Mesodermal cell (in vitro differentiated cells): ENCODE results near the gene COA8.

Source experiments
- H3K27ac ChIP-seq: 2 replicates; pipeline ENCODE4 v1.7.0; 2013; ENCODE audit warnings: mild to moderate bottlenecking, low read depth, low read length, moderate library complexity; ENCODE audit not compliant: severe bottlenecking
- H3K36me3 ChIP-seq: 2 replicates; pipeline ENCODE4 v1.7.1; 2013; ENCODE audit warnings: mild to moderate bottlenecking, low read length, moderate library complexity; ENCODE audit not compliant: control insufficient read depth, insufficient read depth
- H3K4me1 ChIP-seq: one replicate; pipeline ENCODE4 v1.7.1; 2013; ENCODE audit warnings: mild to moderate bottlenecking, low read length; ENCODE audit not compliant: insufficient read depth, control insufficient read depth, poor library complexity, severe bottlenecking
- H3K4me3 ChIP-seq: 2 replicates; pipeline ENCODE4 v1.7.0; 2013; ENCODE audit warnings: low read length, control low read depth, mild to moderate bottlenecking; ENCODE audit not compliant: insufficient read depth, poor library complexity, severe bottlenecking; ENCODE audit errors: extremely low read depth
- H3K9me3 ChIP-seq: 2 replicates; pipeline ENCODE4 v1.7.1; 2013; ENCODE audit warnings: mild to moderate bottlenecking, low read length, moderate library complexity; ENCODE audit not compliant: control insufficient read depth
- WGBS, 2 experiments: methylation state at CpG; one replicate each; pipeline ENCODE4 v1.1.5; 2013; ENCODE audit warnings: missing lambda C conversion rate in 2 of 2; ENCODE audit not compliant: insufficient coverage in 2 of 2; 5-methylcytosine and 5-hydroxymethylcytosine counted together

COA8 gene

GRCh38 chr14:103555559-103556337 is 7.0 kb upstream of the COA8 start:
- Histone ChIP-seq H3K4me3 (no peak overlapping the region), H3K9me3 (no peaks in the 10 kb centered on the region), H3K36me3 (peaks cover 50% of the 10 kb centered on the region), H3K4me1 (peaks cover 21% of the 10 kb centered on the region), H3K27ac (no peak overlapping the region)
- WGBS, 2 experiments, result 91 to 96% methylated on average over 9 to 13 of the region's 15 CpGs

DNA sequence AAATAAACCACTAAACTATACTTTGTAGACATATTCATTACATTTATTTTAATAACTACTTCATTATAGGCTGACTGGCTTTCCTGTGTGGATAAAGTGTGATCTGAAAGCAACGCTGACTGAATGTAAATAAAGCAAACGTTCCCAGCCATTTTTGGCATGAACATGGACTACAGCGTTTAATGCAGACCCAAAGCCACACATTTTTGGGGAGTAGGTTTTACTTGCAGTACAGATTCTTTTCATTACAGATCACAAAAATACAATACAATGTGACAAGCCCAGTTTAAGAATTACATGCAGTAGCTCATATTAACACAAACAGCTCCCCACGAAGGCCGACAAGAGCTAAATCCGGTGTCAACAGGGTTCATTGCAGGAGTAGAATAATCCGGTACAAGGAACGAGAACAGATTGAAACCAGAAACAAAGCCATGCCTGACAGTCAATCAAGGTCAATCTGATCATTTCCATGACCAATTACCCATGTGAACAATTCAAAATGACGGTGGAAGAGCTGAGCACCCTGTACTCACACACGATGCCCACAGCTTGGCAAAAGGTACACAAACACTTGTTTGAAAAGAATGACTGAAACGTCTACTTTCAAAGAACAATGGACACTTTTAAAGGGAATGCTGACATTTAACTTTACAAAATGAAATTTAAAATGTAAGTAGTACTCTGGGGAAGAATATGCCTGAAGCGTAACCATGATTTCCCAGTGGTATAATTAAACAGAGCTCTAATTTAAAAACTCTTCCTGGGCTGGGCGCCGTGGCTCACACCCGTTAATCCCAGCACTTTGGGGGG is 5.6 kb upstream of the COA8 start:
- WGBS, 2 experiments, result 90 to 96% methylated on average over 11 to 14 of the region's 15 CpGs
- H3K4me3 ChIP-seq, result no peak overlapping the region
- no peak overlapping the region for H3K27ac ChIP-seq
- peaks cover 50% of the 10 kb centered on the region for H3K36me3 ChIP-seq
- H3K9me3 ChIP-seq, result no peaks in the 10 kb centered on the region
- peaks cover 17% of the 10 kb centered on the region for H3K4me1 ChIP-seq

- Histone ChIP-seq H3K27ac (no peak overlapping the region), H3K4me1 (peaks cover 11% of the 10 kb centered on the region), H3K36me3 (peaks cover 48% of the 10 kb centered on the region), H3K4me3 (no peak overlapping the region), H3K9me3 (no peaks in the 10 kb centered on the region)
- WGBS, 2 experiments, result 92 to 96% methylated on average over 13 to 15 of the region's 16 CpGs
These were observed 4.5 kb upstream of the COA8 start for GRCh38 chr14:103558071-103558882.

GRCh38 chr14:103559766-103560165 is 3.0 kb upstream of the COA8 start:
- WGBS, 2 experiments, result 93 to 99% methylated on average over 9 of the region's 9 CpGs
- no peaks in the 10 kb centered on the region for H3K9me3 ChIP-seq
- no peak overlapping the region for H3K27ac ChIP-seq
- H3K4me1 ChIP-seq, result peaks cover 15% of the 10 kb centered on the region
- H3K36me3 ChIP-seq, result peaks cover 45% of the 10 kb centered on the region
- H3K4me3 ChIP-seq, result no peak overlapping the region

DNA sequence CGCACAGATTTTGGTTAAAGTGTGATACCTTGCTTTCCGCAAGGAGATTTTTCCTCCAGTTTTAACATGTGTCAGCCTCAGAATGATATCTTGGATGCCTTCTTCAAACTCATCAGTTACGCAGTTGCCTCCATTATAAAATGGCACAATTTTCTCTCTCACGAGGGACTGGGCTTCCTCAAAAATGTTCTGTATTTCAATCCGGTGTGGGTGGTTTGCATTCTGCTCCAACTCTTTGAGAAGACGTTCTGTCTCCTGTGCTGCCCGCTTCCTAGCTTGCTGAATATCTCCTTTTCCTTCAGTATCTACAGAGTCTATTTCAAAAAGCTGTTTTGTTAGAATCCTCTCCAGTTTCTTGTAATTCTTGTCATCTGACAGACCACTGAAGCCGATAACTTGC is 2.1 kb upstream of the COA8 start:
- Histone ChIP-seq H3K36me3 (peaks cover 38% of the 10 kb centered on the region), H3K4me1 (peaks cover 15% of the 10 kb centered on the region), H3K9me3 (no peaks in the 10 kb centered on the region), H3K4me3 (peak overlapping the region; percentile 99), H3K27ac (no peak overlapping the region)
- 95 to 98% methylated on average over 7 to 8 of the region's 8 CpGs for WGBS, 2 experiments

GRCh38 chr14:103561381-103562178 is 1.2 kb upstream of the COA8 start:
- WGBS, 2 experiments, result 6 to 7% methylated on average over 23 to 31 of the region's 36 CpGs
- Histone ChIP-seq H3K36me3 (peaks cover 42% of the 10 kb centered on the region), H3K9me3 (no peaks in the 10 kb centered on the region), H3K27ac (peak overlapping the region; percentile 97), H3K4me1 (peaks cover 15% of the 10 kb centered on the region), H3K4me3 (peak overlapping the region; percentile 99)

GRCh38 chr14:103562179-103562428 is 656 bp upstream of the COA8 start:
- WGBS, 2 experiments, result 0% methylated on average over 20 to 23 of the region's 25 CpGs
- Histone ChIP-seq H3K27ac (peak overlapping the region; percentile 97), H3K4me1 (peaks cover 15% of the 10 kb centered on the region)

DNA sequence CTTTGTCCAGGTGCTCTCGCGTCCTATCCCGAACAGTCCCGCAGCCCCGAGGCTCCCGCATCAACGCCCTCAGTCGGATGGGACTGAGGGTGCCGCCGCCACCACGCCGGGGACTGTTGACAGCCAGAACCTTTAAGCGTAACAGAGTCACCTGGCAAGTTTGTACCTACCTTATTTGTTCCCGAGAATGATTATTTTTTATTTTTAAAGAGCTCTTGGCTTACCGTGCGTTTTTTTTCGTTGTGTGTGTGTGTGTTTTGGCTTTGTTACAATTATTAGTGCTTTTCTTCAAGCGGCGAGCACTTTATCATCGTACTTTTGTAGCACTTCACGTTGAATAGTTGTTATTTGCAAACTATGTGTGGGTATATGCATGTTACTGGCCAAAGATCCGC is 463 bp downstream of the COA8 start:
- Histone ChIP-seq H3K27ac (no peak overlapping the region), H3K36me3 (peaks cover 37% of the 10 kb centered on the region), H3K9me3 (no peaks in the 10 kb centered on the region), H3K4me3 (peak overlapping the region; percentile 99), H3K4me1 (peaks cover 16% of the 10 kb centered on the region)
- 2% methylated on average over 19 to 21 of the region's 22 CpGs for WGBS, 2 experiments

More at GRCh38 chr14:103562179-103562428, 656 bp upstream of the COA8 start:
- H3K4me3 ChIP-seq, result peak overlapping the region; percentile 99
- peaks cover 42% of the 10 kb centered on the region for H3K36me3 ChIP-seq
- no peaks in the 10 kb centered on the region for H3K9me3 ChIP-seq

DNA sequence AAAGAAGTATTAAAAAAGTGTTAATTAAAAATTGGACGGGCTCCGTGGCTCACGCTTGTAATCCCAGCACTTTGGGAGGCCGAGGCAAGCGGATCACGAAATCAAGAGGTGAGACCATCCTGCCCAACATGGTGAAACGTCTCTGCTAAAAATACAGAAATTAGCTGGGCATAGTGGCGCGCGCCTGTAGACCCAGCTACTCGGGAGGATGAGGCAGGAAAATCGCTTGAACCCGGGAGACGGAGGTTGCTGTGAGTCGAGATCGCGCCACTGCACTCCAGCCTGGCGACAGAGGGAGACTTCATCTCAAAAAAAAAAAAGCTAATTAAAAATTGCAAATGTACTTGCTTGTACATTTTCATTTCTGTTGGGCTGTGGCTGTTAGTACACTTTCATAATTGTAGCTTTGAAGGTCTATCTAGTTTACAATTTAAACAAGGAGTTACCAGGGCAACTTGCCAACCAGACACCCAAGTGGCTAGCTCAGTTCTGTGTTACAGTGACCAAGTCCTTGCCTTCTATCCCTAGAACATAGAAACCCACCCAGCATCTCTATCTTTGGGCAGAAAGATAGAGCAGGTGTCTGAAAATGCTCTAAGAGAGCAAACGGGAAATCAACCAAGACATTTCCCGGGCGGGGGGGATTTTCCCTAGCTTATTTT is 1.2 kb downstream of the COA8 start:
- Histone ChIP-seq H3K36me3 (peaks cover 31% of the 10 kb centered on the region), H3K27ac (no peak overlapping the region), H3K4me3 (peak overlapping the region; percentile 99), H3K9me3 (no peaks in the 10 kb centered on the region), H3K4me1 (peaks cover 12% of the 10 kb centered on the region)
- whole genome bisulfite sequencing, 2 experiments, result 71 to 77% methylated on average over 17 to 19 of the region's 21 CpGs
